HUES64 (cell line): Measurements from ENCODE around the gene CDH13.

ENCODE experiments used
- H3K27ac ChIP-seq: 2 replicates; pipeline ENCODE4 v1.7.0; 2013; ENCODE audit warnings: low read depth, low read length, inconsistent platforms
- H3K27me3 ChIP-seq: 2 replicates; pipeline ENCODE4 v1.6.1; 2013; ENCODE audit warnings: mild to moderate bottlenecking, low read length; ENCODE audit not compliant: insufficient read depth
- H3K36me3 ChIP-seq: 2 replicates; pipeline ENCODE4 v1.6.1; 2013; ENCODE audit warnings: mild to moderate bottlenecking, low read length; ENCODE audit not compliant: insufficient read depth
- H3K4me1 ChIP-seq: 2 replicates; pipeline ENCODE4 v1.6.1; 2013; ENCODE audit warnings: mild to moderate bottlenecking, low read length, moderate library complexity; ENCODE audit not compliant: insufficient read depth
- H3K4me3 ChIP-seq: 2 replicates; pipeline ENCODE4 v1.5.1; 2013; ENCODE audit warnings: mild to moderate bottlenecking, low read length, moderate library complexity
- H3K9ac ChIP-seq: 2 replicates; pipeline ENCODE4 v1.6.1; 2013; ENCODE audit warnings: mild to moderate bottlenecking, low read depth, low read length
- H3K9me3 ChIP-seq: 2 replicates; pipeline ENCODE4 v1.6.1; 2013; ENCODE audit warnings: low read depth, low read length; ENCODE audit not compliant: insufficient read depth
- WGBS: fragments of 150-250, 120-280 bp; methylation state at CpG from one replicate; pipeline ENCODE4 v1.1.7; 2013; ENCODE audit warnings: missing lambda C conversion rate; 5-methylcytosine and 5-hydroxymethylcytosine counted together

Gene CDH13

DNA sequence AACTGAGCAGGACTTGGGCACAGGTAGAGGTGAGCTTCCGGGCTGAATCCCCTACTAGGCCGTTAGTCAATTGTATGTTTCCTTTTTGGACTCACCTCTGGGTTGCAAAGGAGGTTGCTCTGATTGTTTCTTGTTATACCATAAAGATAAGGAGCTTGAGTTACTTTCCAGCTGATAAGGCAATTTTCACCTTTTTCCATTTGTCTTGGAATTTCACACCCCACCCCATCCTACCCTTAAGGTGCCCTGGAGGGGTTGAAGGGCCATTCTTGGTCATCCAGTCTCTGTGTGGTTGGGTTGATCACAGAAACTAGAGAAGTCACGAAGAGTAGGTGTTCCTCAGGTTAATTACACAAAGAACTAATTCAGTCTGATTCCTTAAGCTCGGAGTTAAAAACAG, 162.2 kb downstream of the CDH13 start:
- 94% methylated on average over 3 of the region's 4 CpGs for WGBS
- H3K4me1 ChIP-seq, result peaks cover 6% of the 10 kb centered on the region

DNA sequence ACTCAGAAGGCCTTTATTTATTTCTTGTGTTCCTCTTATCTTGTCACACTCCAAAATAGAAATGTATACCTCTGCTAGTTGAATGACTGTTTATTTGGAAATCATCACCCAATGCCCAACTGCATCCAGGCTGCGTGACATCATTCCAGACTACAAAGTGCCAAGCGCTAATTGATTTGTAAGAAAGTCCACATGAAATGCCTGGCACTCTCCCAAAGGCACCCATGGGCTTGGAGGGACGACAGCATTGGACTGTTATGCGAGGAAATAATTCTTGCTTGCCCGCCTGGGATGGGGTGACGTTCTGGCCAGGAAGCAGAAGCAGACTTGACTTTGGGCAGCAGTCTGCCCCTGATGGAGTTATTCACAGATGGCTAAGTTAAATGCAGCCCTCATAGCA, 165.9 kb downstream of the CDH13 start:
- Histone ChIP-seq H3K4me3 (no peak overlapping the region), H3K27me3 (no peaks in the 10 kb centered on the region), H3K36me3 (no peaks in the 10 kb centered on the region), H3K9ac (no peak overlapping the region), H3K9me3 (no peaks in the 10 kb centered on the region), H3K4me1 (peaks cover 7% of the 10 kb centered on the region), H3K27ac (no peak overlapping the region)
- 95% methylated on average over 6 of the region's 6 CpGs for WGBS

More for the DNA sequence above, 162.2 kb downstream of the CDH13 start:
- Histone ChIP-seq H3K4me3 (no peak overlapping the region), H3K9ac (no peak overlapping the region), H3K9me3 (no peaks in the 10 kb centered on the region), H3K27ac (no peak overlapping the region), H3K36me3 (no peaks in the 10 kb centered on the region), H3K27me3 (no peaks in the 10 kb centered on the region)

DNA sequence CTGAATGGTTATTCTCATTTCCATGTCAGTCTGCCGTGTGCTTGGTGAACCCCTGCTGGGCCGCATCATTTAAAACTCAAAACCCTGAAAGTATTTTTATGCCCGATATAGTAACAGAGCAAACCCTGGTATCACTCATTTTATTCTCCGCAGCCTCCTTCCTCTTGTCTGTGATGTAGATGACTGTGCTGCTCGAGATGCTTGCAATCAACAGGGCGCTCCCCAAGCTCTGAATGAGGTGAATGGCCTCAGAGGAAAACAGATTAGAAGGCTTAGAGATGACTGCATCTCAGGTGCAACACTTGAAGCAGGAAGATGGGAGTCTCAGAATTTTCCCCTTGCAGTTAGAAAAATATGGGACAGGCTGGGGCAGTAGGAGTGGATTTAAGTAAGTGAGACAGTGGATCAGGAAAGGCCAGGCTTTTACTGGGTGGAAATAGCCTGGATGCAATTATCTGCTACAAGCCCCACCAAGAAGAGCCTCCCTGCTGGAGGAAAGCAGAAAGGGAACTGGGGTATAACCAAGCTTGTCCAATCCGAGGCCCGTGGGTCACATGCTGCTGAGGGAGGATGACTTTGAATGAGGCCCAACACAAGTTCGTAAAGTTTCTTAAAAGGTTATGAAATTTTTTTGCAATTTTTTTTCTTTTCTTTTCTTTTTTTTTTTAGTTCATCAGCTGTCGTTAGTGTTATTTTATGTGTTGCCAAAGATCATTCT, 166.9 kb downstream of the CDH13 start:
- WGBS, result 82% methylated on average over 9 of the region's 10 CpGs
- Histone ChIP-seq H3K27me3 (no peaks in the 10 kb centered on the region), H3K36me3 (no peaks in the 10 kb centered on the region), H3K9me3 (no peaks in the 10 kb centered on the region), H3K9ac (no peak overlapping the region), H3K27ac (no peak overlapping the region), H3K4me1 (peaks cover 7% of the 10 kb centered on the region), H3K4me3 (no peak overlapping the region)

DNA sequence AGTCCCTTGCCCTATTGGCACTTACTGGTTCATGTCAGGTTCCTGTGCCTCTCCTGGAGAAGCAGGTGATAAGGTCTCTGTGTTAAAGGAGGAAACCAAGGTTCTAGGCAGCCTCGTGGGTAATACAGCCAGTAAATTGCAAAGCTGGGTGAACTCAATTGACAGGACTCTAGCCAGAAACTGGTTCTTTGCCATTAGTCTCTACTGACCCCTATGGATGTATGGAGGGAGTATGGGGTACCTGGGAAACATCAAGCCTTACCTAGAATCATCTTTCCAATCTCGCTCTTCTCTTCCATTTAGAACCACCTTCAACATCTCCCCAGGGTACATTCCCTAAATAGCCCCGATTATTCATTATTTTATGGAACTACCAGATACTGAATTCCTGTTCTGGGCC, 169.3 kb downstream of the CDH13 start:
- H3K4me1 ChIP-seq, result peaks cover 7% of the 10 kb centered on the region
- H3K27me3 ChIP-seq, result no peaks in the 10 kb centered on the region
- no peak overlapping the region for H3K4me3 ChIP-seq
- no peak overlapping the region for H3K9ac ChIP-seq
- 87% methylated on average over 3 of the region's 3 CpGs for WGBS
- no peak overlapping the region for H3K27ac ChIP-seq
- no peaks in the 10 kb centered on the region for H3K9me3 ChIP-seq
- H3K36me3 ChIP-seq, result no peaks in the 10 kb centered on the region

DNA sequence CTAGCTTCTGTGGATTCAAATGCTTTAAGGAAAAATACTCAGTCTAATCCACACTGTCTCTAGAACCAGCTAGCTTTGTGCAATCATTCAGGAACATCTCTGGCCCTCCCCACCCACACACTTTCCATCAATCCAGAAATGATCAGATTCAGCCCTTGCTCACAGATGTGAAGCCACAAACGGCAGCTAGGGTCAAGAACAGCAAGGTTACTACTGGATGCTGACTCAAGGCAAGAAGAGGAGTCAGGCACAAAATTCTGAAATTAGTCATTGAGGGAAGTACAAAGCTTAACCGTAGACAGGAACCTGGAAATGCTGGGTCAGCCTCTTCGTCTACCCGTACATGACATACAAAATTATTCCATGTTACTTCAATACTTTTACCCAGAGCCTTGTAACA, 174.6 kb downstream of the CDH13 start:
- Histone ChIP-seq H3K27ac (no peak overlapping the region), H3K36me3 (no peaks in the 10 kb centered on the region)
- 96% methylated on average over 4 of the region's 4 CpGs for WGBS

DNA sequence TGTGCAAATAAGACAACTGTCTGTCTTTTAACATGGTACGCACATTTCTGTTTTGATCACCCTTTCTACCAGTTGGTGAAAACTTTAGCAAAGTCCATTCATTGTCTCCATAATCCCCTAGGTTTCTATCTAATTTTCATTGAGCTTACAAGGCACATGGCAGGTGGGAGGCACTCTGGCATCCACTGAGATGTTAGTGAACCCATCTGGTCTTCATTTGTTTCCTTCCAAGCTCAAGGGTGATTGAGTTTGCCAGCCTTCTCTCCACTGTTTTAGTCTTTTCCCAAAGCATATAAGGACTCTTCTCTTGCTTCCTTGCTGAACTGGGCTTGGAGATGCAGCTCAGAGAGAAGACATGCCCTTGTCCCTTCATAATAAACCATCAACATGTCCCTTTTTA, 179.1 kb downstream of the CDH13 start:
- H3K36me3 ChIP-seq, result no peaks in the 10 kb centered on the region
- no peak overlapping the region for H3K27ac ChIP-seq
- H3K27me3 ChIP-seq, result no peaks in the 10 kb centered on the region
- H3K9ac ChIP-seq, result no peak overlapping the region
- no peaks in the 10 kb centered on the region for H3K4me1 ChIP-seq
- H3K9me3 ChIP-seq, result no peaks in the 10 kb centered on the region
- 94% methylated on average over 1 of the region's 1 CpG for WGBS
- no peak overlapping the region for H3K4me3 ChIP-seq

More for the DNA sequence above, 174.6 kb downstream of the CDH13 start:
- Histone ChIP-seq H3K4me1 (no peaks in the 10 kb centered on the region), H3K9me3 (no peaks in the 10 kb centered on the region), H3K9ac (no peak overlapping the region), H3K4me3 (no peak overlapping the region), H3K27me3 (no peaks in the 10 kb centered on the region)

DNA sequence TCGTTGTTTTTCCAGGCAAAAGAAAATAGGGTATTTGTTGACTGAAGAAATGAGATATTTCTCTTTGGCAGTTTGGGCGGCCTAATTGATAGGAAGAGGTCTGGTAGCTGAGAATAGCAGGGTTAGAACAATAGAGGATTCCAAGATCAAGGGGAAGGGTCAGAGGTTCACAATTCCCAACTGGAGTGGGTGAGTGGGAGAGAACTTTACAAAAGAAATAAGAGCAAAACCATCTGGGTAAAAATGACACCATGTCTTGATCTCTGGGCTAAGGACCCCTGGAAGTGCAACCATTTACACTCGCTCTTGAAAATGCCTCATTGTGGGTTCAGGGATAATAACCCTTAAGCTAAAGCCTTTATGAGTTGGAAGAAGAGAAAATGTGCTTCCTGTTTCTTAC, 180.5 kb downstream of the CDH13 start:
- Histone ChIP-seq H3K4me1 (no peaks in the 10 kb centered on the region), H3K27me3 (no peaks in the 10 kb centered on the region), H3K27ac (no peak overlapping the region), H3K4me3 (no peak overlapping the region), H3K36me3 (no peaks in the 10 kb centered on the region), H3K9me3 (no peaks in the 10 kb centered on the region), H3K9ac (no peak overlapping the region)
- WGBS, result 89% methylated on average over 3 of the region's 3 CpGs

DNA sequence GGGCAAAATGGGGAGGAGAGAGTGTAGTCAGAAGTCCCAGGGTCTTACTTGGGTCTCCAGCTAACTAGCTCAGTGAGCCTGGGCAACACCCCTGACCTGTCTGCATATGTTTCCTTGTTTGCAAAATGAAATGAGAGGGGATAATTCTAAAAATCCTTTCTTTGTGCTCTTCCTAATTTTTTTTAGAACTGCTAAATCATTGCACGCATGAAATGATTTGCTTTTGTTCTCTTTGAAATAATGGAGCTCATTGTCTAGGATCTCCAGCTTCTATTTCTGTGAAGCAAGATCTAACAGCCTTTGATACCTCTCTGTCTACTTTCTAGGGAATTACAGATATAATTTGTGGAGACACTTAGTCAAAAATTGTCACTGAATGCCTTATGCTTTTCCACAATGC, 181.3 kb downstream of the CDH13 start:
- Histone ChIP-seq H3K4me3 (no peak overlapping the region), H3K27ac (no peak overlapping the region), H3K9ac (no peak overlapping the region), H3K27me3 (no peaks in the 10 kb centered on the region), H3K36me3 (no peaks in the 10 kb centered on the region), H3K4me1 (no peaks in the 10 kb centered on the region), H3K9me3 (no peaks in the 10 kb centered on the region)
- 92% methylated on average over 1 of the region's 1 CpG for WGBS

DNA sequence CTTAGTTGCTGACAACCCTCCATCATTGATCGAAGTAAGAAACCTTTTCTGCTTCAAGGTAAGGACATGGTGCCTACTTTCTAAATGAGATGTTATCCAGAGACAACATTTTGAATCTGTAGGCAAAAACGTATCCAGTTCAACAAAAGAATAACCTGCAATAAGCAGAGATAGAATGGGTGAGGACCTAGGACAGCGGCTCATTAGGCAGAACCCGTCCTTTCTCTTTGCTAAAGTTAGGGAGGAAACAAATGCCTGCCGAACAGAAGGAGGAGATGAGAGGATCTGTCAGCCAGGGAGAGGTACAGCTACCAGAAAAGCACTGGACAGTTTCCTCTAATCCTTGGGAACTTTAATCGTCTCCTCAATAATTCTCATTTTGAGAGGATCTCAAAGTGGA, 183.3 kb downstream of the CDH13 start:
- 89% methylated on average over 6 of the region's 6 CpGs for WGBS
- no peaks in the 10 kb centered on the region for H3K36me3 ChIP-seq
- H3K27ac ChIP-seq, result no peak overlapping the region
- no peak overlapping the region for H3K4me3 ChIP-seq
- no peak overlapping the region for H3K9ac ChIP-seq
- no peaks in the 10 kb centered on the region for H3K9me3 ChIP-seq
- no peaks in the 10 kb centered on the region for H3K27me3 ChIP-seq
- H3K4me1 ChIP-seq, result no peaks in the 10 kb centered on the region

DNA sequence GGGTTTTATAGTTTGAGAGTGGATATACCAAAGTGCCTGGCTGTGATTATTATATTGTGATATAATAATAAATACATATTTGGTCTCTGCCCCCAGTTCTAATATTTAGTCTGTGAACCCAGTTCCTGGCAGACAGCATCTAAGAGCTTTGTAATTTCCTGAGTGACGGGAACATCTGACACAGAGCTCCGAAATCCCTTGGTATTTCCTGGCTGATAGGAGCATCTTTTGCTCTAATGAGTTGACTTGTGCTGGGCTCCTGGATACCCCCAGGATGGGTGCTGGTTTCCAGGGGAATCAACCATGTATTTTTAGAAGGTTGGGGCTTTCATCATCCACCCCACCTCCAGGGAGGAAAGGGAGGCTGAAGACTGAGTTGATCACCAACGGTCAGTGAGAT, 187.3 kb downstream of the CDH13 start:
- no peaks in the 10 kb centered on the region for H3K27me3 ChIP-seq
- H3K9me3 ChIP-seq, result no peaks in the 10 kb centered on the region
- 92% methylated on average over 3 of the region's 3 CpGs for WGBS
- no peaks in the 10 kb centered on the region for H3K36me3 ChIP-seq
- H3K4me1 ChIP-seq, result 0 out of 2 replicates have a peak, but pooled peaks cover 4% of the 10 kb centered on the region
- H3K9ac ChIP-seq, result no peak overlapping the region
- H3K27ac ChIP-seq, result no peak overlapping the region
- H3K4me3 ChIP-seq, result no peak overlapping the region

DNA sequence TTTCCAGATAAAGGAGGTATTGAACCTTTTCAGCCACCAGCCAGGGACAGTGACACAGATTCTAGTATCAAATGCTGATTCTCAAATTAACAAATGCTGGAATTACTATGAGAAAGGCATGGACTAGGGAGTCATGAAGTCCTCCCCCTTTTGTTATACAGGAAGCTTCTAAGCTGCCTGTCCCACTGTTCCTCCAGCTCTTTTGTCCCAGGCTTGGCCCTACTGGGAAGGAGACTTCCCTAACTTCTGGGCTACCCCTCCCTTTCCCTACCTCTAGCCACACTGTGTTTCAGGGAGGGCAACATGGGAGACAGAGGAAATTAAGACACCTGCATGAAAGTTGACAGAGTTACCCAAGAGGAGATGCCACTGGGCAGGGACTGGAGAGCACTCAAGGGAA, 192.5 kb downstream of the CDH13 start:
- Histone ChIP-seq H3K9ac (no peak overlapping the region), H3K4me3 (no peak overlapping the region), H3K27me3 (no peaks in the 10 kb centered on the region), H3K4me1 (0 out of 2 replicates have a peak, but pooled peaks cover 4% of the 10 kb centered on the region), H3K36me3 (no peaks in the 10 kb centered on the region), H3K9me3 (peaks cover under 1% of the 10 kb centered on the region; the same call in 1 of the 2 replicates), H3K27ac (no peak overlapping the region)

DNA sequence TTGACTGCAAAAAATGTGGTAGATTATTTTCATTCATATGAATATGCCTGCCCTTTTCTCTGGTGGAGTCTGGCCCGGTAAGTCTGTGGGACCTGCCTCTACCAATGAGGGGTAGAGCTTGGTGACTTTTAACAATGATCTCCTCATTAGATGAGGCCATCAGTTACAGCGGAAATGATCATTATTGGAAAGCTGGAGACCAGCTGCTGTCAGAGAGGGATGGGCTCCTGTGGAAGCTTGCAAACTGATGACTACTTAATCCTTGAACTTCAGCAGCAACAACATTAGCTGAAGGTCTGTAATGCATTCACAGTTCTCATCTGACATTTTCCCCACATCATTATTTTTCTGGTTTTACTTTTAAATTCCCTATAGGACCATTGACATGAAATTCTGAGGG, 194.1 kb downstream of the CDH13 start:
- 0 out of 2 replicates have a peak, but pooled peaks cover 4% of the 10 kb centered on the region for H3K4me1 ChIP-seq
- H3K9me3 ChIP-seq, result peaks cover 8% of the 10 kb centered on the region; the same call in 1 of the 2 replicates
- H3K27me3 ChIP-seq, result no peaks in the 10 kb centered on the region
- 96% methylated on average over 2 of the region's 2 CpGs for WGBS
- no peak overlapping the region for H3K9ac ChIP-seq
- no peaks in the 10 kb centered on the region for H3K36me3 ChIP-seq
- no peak overlapping the region for H3K27ac ChIP-seq
- H3K4me3 ChIP-seq, result no peak overlapping the region
